HS-27A (cell line): ENCODE data around the gene KCND3.

Experiments
- DNase-seq: peaks from one replicate; pipeline ENCODE4 v3.0.0-alpha.2; 2012; ENCODE audit warnings: low read depth, missing footprints

Gene KCND3

GRCh38 chr1:111882986-111883560 is 106.4 kb downstream of the KCND3 start:
- no peak for DNase-seq

GRCh38 chr1:111882559-111882958 is 106.9 kb downstream of the KCND3 start:
- DNase-seq: no peak

GRCh38 chr1:111880881-111881837 is 108.3 kb downstream of the KCND3 start:
- no peak for DNase-seq

GRCh38 chr1:111879081-111879480 is 110.4 kb downstream of the KCND3 start:
- DNase-seq: no peak

- no peak for DNase-seq
These were observed 110.8 kb downstream of the KCND3 start for GRCh38 chr1:111878649-111879048.

GRCh38 chr1:111878091-111878490 is 111.4 kb downstream of the KCND3 start:
- DNase-seq: no peak

GRCh38 chr1:111876631-111877030 is 112.8 kb downstream of the KCND3 start:
- DNase-seq: no peak

- no peak for DNase-seq
These were observed 113.8 kb downstream of the KCND3 start for GRCh38 chr1:111875640-111876039.

- no peak for DNase-seq
These were observed 115.9 kb downstream of the KCND3 start for GRCh38 chr1:111873460-111874030.

GRCh38 chr1:111870181-111870580 is 119.3 kb downstream of the KCND3 start:
- no peak for DNase-seq

- DNase-seq: no peak
These were observed 121.5 kb downstream of the KCND3 start for GRCh38 chr1:111867868-111868440.

GRCh38 chr1:111864862-111865261 is 124.6 kb downstream of the KCND3 start:
- DNase-seq: no peak

- DNase-seq: no peak
These were observed 126.1 kb downstream of the KCND3 start for GRCh38 chr1:111863401-111863800.

GRCh38 chr1:111862599-111862998 is 126.9 kb downstream of the KCND3 start:
- no peak for DNase-seq

- DNase-seq: no peak
These were observed 127.9 kb downstream of the KCND3 start for GRCh38 chr1:111861523-111861922.

- no peak for DNase-seq
These were observed 132.2 kb downstream of the KCND3 start for GRCh38 chr1:111857194-111857651.

- no peak for DNase-seq
These were observed 132.9 kb downstream of the KCND3 start for GRCh38 chr1:111856411-111857185.

GRCh38 chr1:111855260-111855659 is 134.2 kb downstream of the KCND3 start:
- no peak for DNase-seq

GRCh38 chr1:111852261-111852721 is 137.2 kb downstream of the KCND3 start:
- DNase-seq: no peak

- no peak for DNase-seq
These were observed 137.9 kb downstream of the KCND3 start for GRCh38 chr1:111851552-111851951.

GRCh38 chr1:111850109-111850508 is 139.4 kb downstream of the KCND3 start:
- DNase-seq: no peak
